ENCODE measurements around the gene GRP. TPM values are rescaled to one million over a fixed set of nuclear protein-coding genes. Genes with fewer than 3 reads are reported as not detected.
"Not testable (repeated sequence)": the region's sequence is repeated elsewhere in the genome, so short reads cannot be mapped to it uniquely, and the experiment has no call there.

GRP gene
- total RNA-seq, 1 donor from 2014 or later = not detected

DNA sequence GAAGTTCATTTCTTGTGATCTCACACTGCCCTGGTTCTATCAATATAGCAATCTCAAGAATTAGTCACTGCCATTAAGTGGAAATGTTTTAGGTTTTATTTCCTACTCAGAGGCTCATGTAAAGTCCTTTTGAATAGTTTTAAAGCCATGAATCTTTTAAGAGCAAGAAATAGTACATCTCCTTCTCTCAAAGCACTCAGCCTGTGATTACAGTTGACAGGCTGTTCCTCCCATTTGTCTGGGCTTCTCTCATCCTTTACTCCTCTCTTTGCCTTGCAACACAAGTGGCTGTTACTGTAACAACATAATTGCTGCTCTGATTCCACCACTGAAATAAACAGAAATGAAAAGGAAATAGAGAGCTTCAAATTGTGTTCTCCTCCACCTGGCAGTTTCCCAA, 18.4 kb downstream of the GRP start:
- no peaks in the 10 kb centered on the region for H3K27me3 ChIP-seq
- DNase-seq (ENCODE audit: low spot score in 2 of 2) = no peak
- no peaks in the 10 kb centered on the region for H3K9me3 ChIP-seq
- H3K4me3 ChIP-seq = no peak overlapping the region
- TF ChIP-seq, protein P1, sequence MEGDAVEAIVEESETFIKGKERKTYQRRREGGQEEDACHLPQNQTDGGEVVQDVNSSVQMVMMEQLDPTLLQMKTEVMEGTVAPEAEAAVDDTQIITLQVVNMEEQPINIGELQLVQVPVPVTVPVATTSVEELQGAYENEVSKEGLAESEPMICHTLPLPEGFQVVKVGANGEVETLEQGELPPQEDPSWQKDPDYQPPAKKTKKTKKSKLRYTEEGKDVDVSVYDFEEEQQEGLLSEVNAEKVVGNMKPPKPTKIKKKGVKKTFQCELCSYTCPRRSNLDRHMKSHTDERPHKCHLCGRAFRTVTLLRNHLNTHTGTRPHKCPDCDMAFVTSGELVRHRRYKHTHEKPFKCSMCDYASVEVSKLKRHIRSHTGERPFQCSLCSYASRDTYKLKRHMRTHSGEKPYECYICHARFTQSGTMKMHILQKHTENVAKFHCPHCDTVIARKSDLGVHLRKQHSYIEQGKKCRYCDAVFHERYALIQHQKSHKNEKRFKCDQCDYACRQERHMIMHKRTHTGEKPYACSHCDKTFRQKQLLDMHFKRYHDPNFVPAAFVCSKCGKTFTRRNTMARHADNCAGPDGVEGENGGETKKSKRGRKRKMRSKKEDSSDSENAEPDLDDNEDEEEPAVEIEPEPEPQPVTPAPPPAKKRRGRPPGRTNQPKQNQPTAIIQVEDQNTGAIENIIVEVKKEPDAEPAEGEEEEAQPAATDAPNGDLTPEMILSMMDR (IDR thresholded peaks at IDR 0.05) = no peak
- no peak overlapping the region for H3K27ac ChIP-seq
- H3K36me3 ChIP-seq = no peaks in the 10 kb centered on the region
- H3K4me1 ChIP-seq = no peaks in the 10 kb centered on the region
- intact Hi-C loops (cut with DNase I) = no loop called here

DNA sequence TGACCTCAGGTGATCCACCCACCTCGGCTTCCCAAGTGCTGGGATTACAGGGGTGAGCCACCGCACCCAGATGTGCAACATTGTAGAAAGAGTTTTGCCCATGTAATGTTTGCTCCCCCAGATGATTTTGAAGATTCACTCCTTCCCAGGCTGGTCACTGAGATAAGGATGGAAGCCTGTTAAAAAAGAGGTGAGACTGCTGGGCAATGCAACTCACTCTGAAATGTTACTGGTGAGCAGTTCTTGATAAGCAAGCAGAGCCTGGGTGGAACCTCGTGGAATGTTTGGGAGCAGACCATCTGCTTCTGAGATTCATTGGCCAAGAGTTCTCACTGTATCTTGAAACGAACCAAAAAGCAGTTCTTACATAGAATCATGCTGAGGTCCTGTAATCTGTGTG, 19.7 kb downstream of the GRP start:
- no peak for DNase-seq (ENCODE audit: low spot score in 2 of 2)
- H3K4me1 ChIP-seq = no peaks in the 10 kb centered on the region
- TF ChIP-seq, protein P1 (IDR thresholded peaks at IDR 0.05) = no peak
- H3K27ac ChIP-seq = no peak overlapping the region
- H3K36me3 ChIP-seq = no peaks in the 10 kb centered on the region
- H3K27me3 ChIP-seq = no peaks in the 10 kb centered on the region
- no peaks in the 10 kb centered on the region for H3K9me3 ChIP-seq
- H3K4me3 ChIP-seq = no peak overlapping the region
- intact Hi-C loops (cut with DNase I) = no loop called here

DNA sequence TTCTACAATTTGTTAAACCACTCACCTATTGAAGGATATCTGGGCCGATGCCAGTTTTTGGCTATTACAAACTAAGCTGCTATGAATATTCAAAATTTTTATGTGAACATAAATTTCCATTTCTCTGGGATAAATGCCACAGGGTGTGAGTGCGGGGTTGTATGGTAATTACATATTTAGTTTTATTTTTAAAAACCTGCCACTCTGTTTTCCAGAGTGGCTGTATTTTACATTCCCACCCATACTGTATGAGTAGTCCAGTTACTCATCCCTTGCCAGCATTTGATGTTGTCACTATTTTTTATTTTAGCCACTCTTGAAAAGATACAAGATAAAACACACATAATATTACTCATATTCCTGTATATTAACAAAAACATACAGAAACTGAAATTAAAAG, 22.9 kb downstream of the GRP start:
- H3K9me3 ChIP-seq = no peaks in the 10 kb centered on the region
- no peak overlapping the region for H3K4me3 ChIP-seq
- H3K36me3 ChIP-seq = no peaks in the 10 kb centered on the region
- DNase-seq (ENCODE audit: low spot score in 2 of 2) = no peak
- H3K27me3 ChIP-seq = no peaks in the 10 kb centered on the region
- H3K4me1 ChIP-seq = no peaks in the 10 kb centered on the region
- H3K27ac ChIP-seq = no peak overlapping the region
- TF ChIP-seq, protein P1 (IDR thresholded peaks at IDR 0.05) = no peak
- intact Hi-C loops (cut with DNase I) = no loop called here

DNA sequence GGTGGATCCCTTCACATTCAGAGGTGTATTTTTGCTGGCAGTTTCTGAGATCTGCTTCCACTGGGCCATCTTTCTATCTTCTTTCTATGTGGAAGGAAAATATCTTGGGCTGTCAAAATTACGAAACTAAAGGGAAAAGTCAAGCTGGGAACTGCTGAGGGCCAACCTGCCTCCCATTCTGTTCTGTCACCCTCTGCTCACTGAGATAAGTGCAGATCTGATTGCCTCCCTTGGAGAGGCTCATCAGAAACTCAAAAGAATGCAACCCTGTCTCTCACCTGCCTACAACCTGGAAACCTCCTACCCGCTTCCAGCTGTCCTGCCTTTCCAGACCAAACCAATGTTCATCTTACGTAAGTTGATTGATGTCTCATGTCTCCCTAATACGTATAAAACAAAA, 26.8 kb downstream of the GRP start:
- intact Hi-C loops (cut with DNase I) = no loop called here
- TF ChIP-seq, protein P1 (IDR thresholded peaks at IDR 0.05) = no peak
- no peak for DNase-seq (ENCODE audit: low spot score in 2 of 2)
- Histone ChIP-seq H3K27ac (no peak overlapping the region), H3K36me3 (no peaks in the 10 kb centered on the region), H3K27me3 (no peaks in the 10 kb centered on the region), H3K9me3 (no peaks in the 10 kb centered on the region), H3K4me3 (no peak overlapping the region), H3K4me1 (no peaks in the 10 kb centered on the region)

DNA sequence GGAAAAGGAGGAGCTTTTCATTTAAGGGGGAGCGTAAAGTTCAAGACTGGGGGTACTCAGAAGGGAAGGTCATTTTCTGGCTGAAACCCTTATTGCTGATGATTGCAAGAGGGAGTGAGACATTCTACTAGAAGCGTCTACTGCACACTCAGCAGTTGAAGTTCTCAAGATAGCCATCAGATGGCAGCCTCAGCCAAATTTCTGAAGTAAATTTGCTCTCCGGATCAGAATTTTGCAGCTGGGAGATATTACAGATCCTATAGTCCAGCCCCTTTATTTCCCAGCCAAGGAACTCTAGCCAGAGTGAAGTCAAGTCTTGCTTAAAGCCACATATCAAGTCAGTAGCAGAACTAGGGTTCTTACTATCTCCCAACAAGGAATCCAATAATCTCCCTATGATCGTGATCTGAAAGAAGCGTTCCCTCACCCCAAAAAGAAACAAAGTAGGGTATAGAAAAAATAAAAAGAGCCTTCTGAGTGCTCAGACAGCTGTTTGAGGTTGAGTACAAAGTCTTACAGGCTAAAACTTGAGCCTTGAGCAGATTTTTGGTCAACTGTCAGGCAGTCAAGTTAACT, 29.3 kb downstream of the GRP start:
- Histone ChIP-seq H3K27ac (no peak overlapping the region), H3K4me1 (no peaks in the 10 kb centered on the region), H3K4me3 (no peak overlapping the region), H3K27me3 (no peaks in the 10 kb centered on the region), H3K36me3 (no peaks in the 10 kb centered on the region), H3K9me3 (no peaks in the 10 kb centered on the region)
- DNase-seq (ENCODE audit: low spot score in 2 of 2) = no peak
- TF ChIP-seq, protein P1 (IDR thresholded peaks at IDR 0.05) = peak; percentile 17 to 60 (median 55)
- intact Hi-C loops (cut with DNase I) = loop anchor here (2.0 kb wide), 1 partner anchor 154 kb away; no protein-coding TSS in a partner anchor

DNA sequence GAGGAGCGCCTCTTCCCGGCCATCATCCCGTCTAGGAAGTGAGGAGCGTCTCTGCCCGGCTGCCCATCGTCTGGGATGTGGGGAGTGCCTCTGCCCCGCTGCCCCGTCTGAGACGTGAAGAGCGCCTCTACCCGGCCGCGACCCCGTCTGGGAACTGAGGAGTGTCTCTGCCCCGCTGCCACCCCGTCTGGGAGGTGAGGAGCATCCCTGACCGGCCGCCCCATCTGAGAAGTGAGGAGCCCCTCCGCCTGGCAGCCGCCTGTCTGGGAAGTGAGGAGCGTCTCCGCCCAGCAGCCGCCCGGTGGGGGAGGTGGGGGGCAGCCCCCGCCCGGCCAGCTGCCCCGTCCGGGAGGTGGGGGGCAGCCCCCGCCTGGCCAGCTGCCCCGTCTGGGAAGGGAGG, 35.5 kb downstream of the GRP start:
- H3K9me3 ChIP-seq; intact Hi-C loops (cut with DNase I); H3K27me3 ChIP-seq: not testable (repeated sequence)

DNA sequence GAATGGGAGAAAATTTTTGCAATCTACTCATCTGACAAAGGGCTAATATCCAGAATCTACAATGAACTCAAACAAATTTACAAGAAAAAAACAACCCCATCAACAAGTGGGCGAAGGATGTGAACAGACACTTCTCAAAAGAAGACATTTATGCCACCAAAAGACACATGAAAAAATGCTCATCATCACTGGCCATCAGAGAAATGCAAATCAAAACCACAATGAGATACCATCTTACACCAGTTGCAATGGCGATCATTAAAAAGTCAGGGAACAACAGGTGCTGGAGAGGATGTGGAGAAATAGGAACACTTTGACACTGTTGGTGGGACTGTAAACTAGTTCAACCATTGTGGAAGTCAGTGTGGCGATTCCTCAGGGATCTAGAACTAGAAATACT, 41.9 kb downstream of the GRP start:
- DNase-seq (ENCODE audit: low spot score in 2 of 2); H3K27me3 ChIP-seq; H3K4me3 ChIP-seq; H3K27ac ChIP-seq; H3K36me3 ChIP-seq; H3K4me1 ChIP-seq; intact Hi-C loops (cut with DNase I); H3K9me3 ChIP-seq: not testable (repeated sequence)

More for the DNA sequence above, 35.5 kb downstream of the GRP start:
- not testable (repeated sequence) for H3K4me1 ChIP-seq; H3K4me3 ChIP-seq; H3K36me3 ChIP-seq; H3K27ac ChIP-seq; DNase-seq (ENCODE audit: low spot score in 2 of 2)

DNA sequence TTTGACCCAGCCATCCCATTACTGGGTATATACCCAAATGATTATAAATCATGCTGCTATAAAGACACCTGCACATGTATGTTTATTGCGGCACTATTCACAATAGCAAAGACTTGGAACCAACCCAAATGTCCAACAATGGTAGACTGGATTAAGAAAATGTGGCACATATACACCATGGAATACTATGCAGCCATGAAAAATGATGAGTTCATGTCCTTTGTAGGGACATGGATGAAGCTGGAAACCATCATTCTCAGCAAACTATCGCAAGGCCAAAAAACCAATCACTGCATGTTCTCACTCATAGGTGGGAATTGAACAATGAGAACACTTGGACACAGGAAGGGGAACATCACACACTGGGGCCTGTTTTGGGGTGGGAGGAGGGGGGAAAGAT, 42.3 kb downstream of the GRP start:
- H3K27me3 ChIP-seq; H3K9me3 ChIP-seq; H3K36me3 ChIP-seq; H3K27ac ChIP-seq; H3K4me3 ChIP-seq; DNase-seq (ENCODE audit: low spot score in 2 of 2); H3K4me1 ChIP-seq; intact Hi-C loops (cut with DNase I): not testable (repeated sequence)

Measured in ascending aorta (tissue), 2 donors.